Activated naive CD8-positive, alpha-beta T cell (primary cell): ENCODE results near the gene KAZN.

Source experiments
- H3K27ac Mint-ChIP-seq: one replicate; pipeline ENCODE4 v1.8.0; 2021; ENCODE audit warnings: mixed read lengths
- H3K27me3 Mint-ChIP-seq: one replicate; pipeline ENCODE4 v1.8.0; 2021; ENCODE audit warnings: mixed read lengths
- H3K36me3 Mint-ChIP-seq: one replicate; pipeline ENCODE4 v1.8.0; 2021; ENCODE audit warnings: mixed read lengths
- H3K4me1 Mint-ChIP-seq: one replicate; pipeline ENCODE4 v1.8.0; 2021; ENCODE audit warnings: low read depth, mixed read lengths
- H3K4me3 Mint-ChIP-seq: one replicate; pipeline ENCODE4 v1.8.0; 2021; ENCODE audit warnings: mild to moderate bottlenecking, mixed read lengths
- H3K9me3 Mint-ChIP-seq: one replicate; pipeline ENCODE4 v1.8.0; 2021; ENCODE audit warnings: low read depth, mixed read lengths

KAZN gene

GRCh38 chr1:14598498-14599182 lies at the start of gene KAZN:
Gene KAZN (plus strand): TSS chr1:14598685.
- Mint-ChIP-seq H3K27me3 (peaks cover 41% of the 10 kb centered on the region), H3K9me3 (no peaks in the 10 kb centered on the region), H3K27ac (no peak within 1 kb of the TSS), H3K4me1 (peaks cover 8% of the 10 kb centered on the region), H3K4me3 (no peak within 1 kb of the TSS), H3K36me3 (no peaks in the 10 kb centered on the region)

- Mint-ChIP-seq H3K27ac (no peak overlapping the region), H3K4me3 (no peak overlapping the region), H3K9me3 (no peaks in the 10 kb centered on the region), H3K27me3 (peaks cover 18% of the 10 kb centered on the region), H3K36me3 (no peaks in the 10 kb centered on the region), H3K4me1 (no peaks in the 10 kb centered on the region)
Measured at GRCh38 chr1:14549897-14550620, 48.4 kb upstream of the KAZN start.

GRCh38 chr1:14551386-14551785 lies 47.1 kb upstream of the KAZN start:
- Mint-ChIP-seq H3K27me3 (peaks cover 18% of the 10 kb centered on the region), H3K9me3 (no peaks in the 10 kb centered on the region), H3K36me3 (no peaks in the 10 kb centered on the region), H3K4me3 (no peak overlapping the region), H3K27ac (no peak overlapping the region), H3K4me1 (no peaks in the 10 kb centered on the region)

- Mint-ChIP-seq H3K9me3 (no peaks in the 10 kb centered on the region), H3K27me3 (peaks cover 21% of the 10 kb centered on the region), H3K4me3 (no peak overlapping the region), H3K4me1 (no peaks in the 10 kb centered on the region), H3K36me3 (no peaks in the 10 kb centered on the region), H3K27ac (no peak overlapping the region)
Measured at GRCh38 chr1:14552246-14552965, 46.1 kb upstream of the KAZN start.

GRCh38 chr1:14553711-14554110 lies 44.8 kb upstream of the KAZN start:
- Mint-ChIP-seq H3K27ac (no peak overlapping the region), H3K9me3 (no peaks in the 10 kb centered on the region), H3K4me3 (no peak overlapping the region), H3K27me3 (peaks cover 19% of the 10 kb centered on the region), H3K36me3 (no peaks in the 10 kb centered on the region), H3K4me1 (no peaks in the 10 kb centered on the region)

GRCh38 chr1:14555091-14555490 lies 43.4 kb upstream of the KAZN start:
- H3K27ac Mint-ChIP-seq, result no peak overlapping the region
- H3K9me3 Mint-ChIP-seq, result no peaks in the 10 kb centered on the region
- H3K36me3 Mint-ChIP-seq, result no peaks in the 10 kb centered on the region
- no peaks in the 10 kb centered on the region for H3K4me1 Mint-ChIP-seq
- no peak overlapping the region for H3K4me3 Mint-ChIP-seq
- H3K27me3 Mint-ChIP-seq, result peaks cover 13% of the 10 kb centered on the region

- H3K36me3 Mint-ChIP-seq, result no peaks in the 10 kb centered on the region
- peaks cover 7% of the 10 kb centered on the region for H3K27me3 Mint-ChIP-seq
Measured at GRCh38 chr1:14561014-14561693, 37.3 kb upstream of the KAZN start.

GRCh38 chr1:14565090-14565489 lies 33.4 kb upstream of the KAZN start:
- H3K4me1 Mint-ChIP-seq, result no peaks in the 10 kb centered on the region
- H3K27ac Mint-ChIP-seq, result no peak overlapping the region
- peaks cover 6% of the 10 kb centered on the region for H3K27me3 Mint-ChIP-seq
- H3K9me3 Mint-ChIP-seq, result peaks cover 4% of the 10 kb centered on the region
- no peak overlapping the region for H3K4me3 Mint-ChIP-seq
- no peaks in the 10 kb centered on the region for H3K36me3 Mint-ChIP-seq

More at GRCh38 chr1:14561014-14561693, 37.3 kb upstream of the KAZN start:
- Mint-ChIP-seq H3K9me3 (no peaks in the 10 kb centered on the region), H3K4me1 (no peaks in the 10 kb centered on the region), H3K27ac (no peak overlapping the region), H3K4me3 (no peak overlapping the region)

- Mint-ChIP-seq H3K4me1 (no peaks in the 10 kb centered on the region), H3K4me3 (no peak overlapping the region), H3K36me3 (no peaks in the 10 kb centered on the region), H3K9me3 (peaks cover 4% of the 10 kb centered on the region), H3K27ac (no peak overlapping the region), H3K27me3 (peaks cover 7% of the 10 kb centered on the region)
Measured at GRCh38 chr1:14567056-14567455, 31.4 kb upstream of the KAZN start.

- H3K4me3 Mint-ChIP-seq, result no peak overlapping the region
- no peaks in the 10 kb centered on the region for H3K4me1 Mint-ChIP-seq
Measured at GRCh38 chr1:14567903-14568302, 30.6 kb upstream of the KAZN start.

GRCh38 chr1:14568716-14569355 lies 29.6 kb upstream of the KAZN start:
- H3K4me1 Mint-ChIP-seq, result no peaks in the 10 kb centered on the region
- H3K9me3 Mint-ChIP-seq, result peaks cover 4% of the 10 kb centered on the region
- no peaks in the 10 kb centered on the region for H3K36me3 Mint-ChIP-seq
- H3K27ac Mint-ChIP-seq, result no peak overlapping the region
- no peak overlapping the region for H3K4me3 Mint-ChIP-seq
- H3K27me3 Mint-ChIP-seq, result peaks cover 7% of the 10 kb centered on the region

More at GRCh38 chr1:14567903-14568302, 30.6 kb upstream of the KAZN start:
- H3K27me3 Mint-ChIP-seq, result peaks cover 7% of the 10 kb centered on the region
- peaks cover 4% of the 10 kb centered on the region for H3K9me3 Mint-ChIP-seq
- H3K36me3 Mint-ChIP-seq, result no peaks in the 10 kb centered on the region
- no peak overlapping the region for H3K27ac Mint-ChIP-seq

- H3K9me3 Mint-ChIP-seq, result peaks cover 11% of the 10 kb centered on the region
Measured at GRCh38 chr1:14570514-14570913, 28.0 kb upstream of the KAZN start.

GRCh38 chr1:14571810-14572767 lies 26.4 kb upstream of the KAZN start:
- H3K4me3 Mint-ChIP-seq, result no peak overlapping the region
- H3K36me3 Mint-ChIP-seq, result no peaks in the 10 kb centered on the region
- H3K27me3 Mint-ChIP-seq, result peaks cover 8% of the 10 kb centered on the region
- no peaks in the 10 kb centered on the region for H3K4me1 Mint-ChIP-seq
- H3K27ac Mint-ChIP-seq, result no peak overlapping the region
- H3K9me3 Mint-ChIP-seq, result peaks cover 11% of the 10 kb centered on the region

More at GRCh38 chr1:14570514-14570913, 28.0 kb upstream of the KAZN start:
- Mint-ChIP-seq H3K4me1 (no peaks in the 10 kb centered on the region), H3K36me3 (no peaks in the 10 kb centered on the region), H3K27ac (no peak overlapping the region), H3K27me3 (peaks cover 8% of the 10 kb centered on the region), H3K4me3 (no peak overlapping the region)
